ENCODE data around the gene NME3. TPM values are rescaled to one million over a fixed set of nuclear protein-coding genes. Genes with fewer than 3 reads are reported as not detected.

The NME3 gene
- total and polyA plus RNA-seq, 2 of the 13 experiments (the other 11 are each of a cell fraction or from before 2014, with no cell fraction given): 10.4 to 15.9 TPM

DNA sequence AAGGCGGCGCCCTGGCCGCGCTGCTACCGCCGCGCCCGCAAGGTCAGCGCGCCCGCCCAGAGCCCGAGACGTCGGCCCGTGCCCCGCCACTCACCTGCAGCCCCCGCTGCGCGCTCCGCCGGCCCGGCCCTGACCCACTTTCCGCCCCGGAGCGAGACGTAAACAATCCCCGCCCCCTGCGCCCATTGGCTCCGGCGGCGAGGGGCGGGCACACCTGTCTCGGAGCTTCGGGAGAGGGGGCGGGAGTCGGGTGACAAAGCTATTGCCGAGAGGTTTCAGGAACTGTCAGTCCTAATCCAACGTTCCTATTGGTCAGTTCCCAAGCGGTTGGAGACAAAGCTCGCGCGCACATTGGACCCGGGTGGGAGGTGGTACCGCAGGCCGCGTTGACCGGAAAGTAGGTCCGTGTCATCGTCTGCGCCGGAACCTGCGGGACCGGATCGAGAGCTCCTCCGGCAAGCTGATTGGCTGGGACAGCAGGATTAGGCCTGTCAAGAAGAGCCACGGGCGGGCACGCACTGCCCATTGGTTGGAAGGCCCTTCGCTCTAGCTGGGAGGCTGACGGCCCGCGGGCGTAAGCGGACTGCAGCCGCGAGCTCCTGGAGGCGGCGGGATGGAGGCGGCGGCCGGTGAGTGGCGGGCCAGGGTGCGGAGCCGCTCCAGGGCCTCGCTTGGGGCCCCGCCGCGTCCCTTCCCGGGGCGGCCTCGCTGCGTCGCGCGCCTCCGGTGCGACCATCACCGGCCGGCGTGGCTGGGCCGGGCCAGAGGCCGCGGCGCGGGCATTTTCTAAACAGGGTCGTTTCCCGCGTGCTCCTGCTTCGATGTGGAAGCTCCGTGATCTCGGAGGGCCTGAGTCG lies 11.3 kb upstream of the NME3 start, which contains the start of the genes NUBP2 and SPSB3 (continued):
- TF ChIP-seq, protein P1, sequence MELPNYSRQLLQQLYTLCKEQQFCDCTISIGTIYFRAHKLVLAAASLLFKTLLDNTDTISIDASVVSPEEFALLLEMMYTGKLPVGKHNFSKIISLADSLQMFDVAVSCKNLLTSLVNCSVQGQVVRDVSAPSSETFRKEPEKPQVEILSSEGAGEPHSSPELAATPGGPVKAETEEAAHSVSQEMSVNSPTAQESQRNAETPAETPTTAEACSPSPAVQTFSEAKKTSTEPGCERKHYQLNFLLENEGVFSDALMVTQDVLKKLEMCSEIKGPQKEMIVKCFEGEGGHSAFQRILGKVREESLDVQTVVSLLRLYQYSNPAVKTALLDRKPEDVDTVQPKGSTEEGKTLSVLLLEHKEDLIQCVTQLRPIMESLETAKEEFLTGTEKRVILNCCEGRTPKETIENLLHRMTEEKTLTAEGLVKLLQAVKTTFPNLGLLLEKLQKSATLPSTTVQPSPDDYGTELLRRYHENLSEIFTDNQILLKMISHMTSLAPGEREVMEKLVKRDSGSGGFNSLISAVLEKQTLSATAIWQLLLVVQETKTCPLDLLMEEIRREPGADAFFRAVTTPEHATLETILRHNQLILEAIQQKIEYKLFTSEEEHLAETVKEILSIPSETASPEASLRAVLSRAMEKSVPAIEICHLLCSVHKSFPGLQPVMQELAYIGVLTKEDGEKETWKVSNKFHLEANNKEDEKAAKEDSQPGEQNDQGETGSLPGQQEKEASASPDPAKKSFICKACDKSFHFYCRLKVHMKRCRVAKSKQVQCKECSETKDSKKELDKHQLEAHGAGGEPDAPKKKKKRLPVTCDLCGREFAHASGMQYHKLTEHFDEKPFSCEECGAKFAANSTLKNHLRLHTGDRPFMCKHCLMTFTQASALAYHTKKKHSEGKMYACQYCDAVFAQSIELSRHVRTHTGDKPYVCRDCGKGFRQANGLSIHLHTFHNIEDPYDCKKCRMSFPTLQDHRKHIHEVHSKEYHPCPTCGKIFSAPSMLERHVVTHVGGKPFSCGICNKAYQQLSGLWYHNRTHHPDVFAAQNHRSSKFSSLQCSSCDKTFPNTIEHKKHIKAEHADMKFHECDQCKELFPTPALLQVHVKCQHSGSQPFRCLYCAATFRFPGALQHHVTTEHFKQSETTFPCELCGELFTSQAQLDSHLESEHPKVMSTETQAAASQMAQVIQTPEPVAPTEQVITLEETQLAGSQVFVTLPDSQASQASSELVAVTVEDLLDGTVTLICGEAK (IDR thresholded peaks at IDR 0.05): peak; percentile 79
- TF ChIP-seq, protein P1 (CRISPR knock-in tag; IDR thresholded peaks at IDR 0.05): no peak
- TF ChIP-seq AGO1 (IDR thresholded peaks at IDR 0.05; ENCODE audit: low read depth, low read length, poor library complexity, severe bottlenecking) (peak; percentile 99), ZNF766 (CRISPR knock-in tag; IDR thresholded peaks at IDR 0.05; ENCODE audit: borderline replicate concordance) (peak; percentile 8; the same call in 1 of the 2 replicates), MYC (CRISPR knock-in tag; IDR thresholded peaks at IDR 0.05; ENCODE audit: borderline replicate concordance) (peak; percentile 55; the same call in 1 of the 2 replicates), RNF2 (conservative IDR thresholded peaks at IDR 0.05; ENCODE audit: low read depth) (0 out of 2 replicates have a peak, but pooled peaks have one; percentile 20), FOXK2 (IDR thresholded peaks at IDR 0.05) (peak; percentile 56; the same call in 1 of the 2 replicates), ZNF136 (CRISPR knock-in tag; IDR thresholded peaks at IDR 0.05; ENCODE audit: low read depth) (no peak), KLF13 (CRISPR knock-in tag; IDR thresholded peaks at IDR 0.05) (no peak), CCDC6 (CRISPR knock-in tag; IDR thresholded peaks at IDR 0.05) (no peak), RARG (CRISPR knock-in tag; IDR thresholded peaks at IDR 0.05; ENCODE audit: low read depth) (no peak)
- TF ChIP-seq, protein P2, sequence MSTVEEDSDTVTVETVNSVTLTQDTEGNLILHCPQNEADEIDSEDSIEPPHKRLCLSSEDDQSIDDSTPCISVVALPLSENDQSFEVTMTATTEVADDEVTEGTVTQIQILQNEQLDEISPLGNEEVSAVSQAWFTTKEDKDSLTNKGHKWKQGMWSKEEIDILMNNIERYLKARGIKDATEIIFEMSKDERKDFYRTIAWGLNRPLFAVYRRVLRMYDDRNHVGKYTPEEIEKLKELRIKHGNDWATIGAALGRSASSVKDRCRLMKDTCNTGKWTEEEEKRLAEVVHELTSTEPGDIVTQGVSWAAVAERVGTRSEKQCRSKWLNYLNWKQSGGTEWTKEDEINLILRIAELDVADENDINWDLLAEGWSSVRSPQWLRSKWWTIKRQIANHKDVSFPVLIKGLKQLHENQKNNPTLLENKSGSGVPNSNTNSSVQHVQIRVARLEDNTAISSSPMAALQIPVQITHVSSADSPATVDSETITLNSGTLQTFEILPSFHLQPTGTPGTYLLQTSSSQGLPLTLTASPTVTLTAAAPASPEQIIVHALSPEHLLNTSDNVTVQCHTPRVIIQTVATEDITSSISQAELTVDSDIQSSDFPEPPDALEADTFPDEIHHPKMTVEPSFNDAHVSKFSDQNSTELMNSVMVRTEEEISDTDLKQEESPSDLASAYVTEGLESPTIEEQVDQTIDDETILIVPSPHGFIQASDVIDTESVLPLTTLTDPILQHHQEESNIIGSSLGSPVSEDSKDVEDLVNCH (CRISPR knock-in tag; IDR thresholded peaks at IDR 0.05): no peak
- TF ChIP-seq, protein P3, sequence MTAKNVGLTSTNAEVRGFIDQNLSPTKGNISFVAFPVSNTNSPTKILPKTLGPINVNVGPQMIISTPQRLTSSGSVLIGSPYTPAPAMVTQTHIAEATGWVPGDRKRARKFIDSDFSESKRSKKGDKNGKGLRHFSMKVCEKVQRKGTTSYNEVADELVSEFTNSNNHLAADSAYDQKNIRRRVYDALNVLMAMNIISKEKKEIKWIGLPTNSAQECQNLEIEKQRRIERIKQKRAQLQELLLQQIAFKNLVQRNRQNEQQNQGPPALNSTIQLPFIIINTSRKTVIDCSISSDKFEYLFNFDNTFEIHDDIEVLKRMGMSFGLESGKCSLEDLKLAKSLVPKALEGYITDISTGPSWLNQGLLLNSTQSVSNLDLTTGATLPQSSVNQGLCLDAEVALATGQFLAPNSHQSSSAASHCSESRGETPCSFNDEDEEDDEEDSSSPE (CRISPR knock-in tag; IDR thresholded peaks at IDR 0.05): peak; percentile 57

Measured in HepG2 (cell line).